NCI-H69 (cell line): ENCODE measurements around the gene FYB2.
A peak's percentile ranks its signal among the peaks of the same experiment; 100 is the strongest.

Source experiments
- DNase-seq: peaks from one replicate; lab custom pipeline; 2025; lab: John Stamatoyannopoulos, UW

FYB2 gene

GRCh38 chr1:56819387-56819899 is at the start of gene FYB2:
Gene FYB2, minus strand, starts transcription at chr1:56819404. Its CDS starts 114 bp downstream, at chr1:56819290.
- DNase-seq: peak; percentile 20

- DNase-seq: no peak
These were observed 49.6 kb upstream of the FYB2 start for GRCh38 chr1:56868761-56869160.

- no peak for DNase-seq
These were observed 48.3 kb upstream of the FYB2 start for GRCh38 chr1:56867491-56867890.

- no peak for DNase-seq
These were observed 47.5 kb upstream of the FYB2 start for GRCh38 chr1:56866656-56867055.

- DNase-seq: no peak
These were observed 45.2 kb upstream of the FYB2 start for GRCh38 chr1:56864430-56864829.

GRCh38 chr1:56863265-56863992 is 44.2 kb upstream of the FYB2 start:
- no peak for DNase-seq

GRCh38 chr1:56859287-56859686 is 40.1 kb upstream of the FYB2 start:
- no peak for DNase-seq

GRCh38 chr1:56856186-56856585 is 37.0 kb upstream of the FYB2 start:
- DNase-seq: no peak

- no peak for DNase-seq
These were observed 36.0 kb upstream of the FYB2 start for GRCh38 chr1:56855190-56855589.

GRCh38 chr1:56854521-56855099 is 35.4 kb upstream of the FYB2 start, which contains the start of gene C8A:
Gene C8A, plus strand, starts transcription at chr1:56854797. Its CDS starts 105 bp downstream, at chr1:56854902.
- no peak for DNase-seq

GRCh38 chr1:56852476-56852875 is 33.3 kb upstream of the FYB2 start:
- no peak for DNase-seq

- no peak for DNase-seq
These were observed 31.7 kb upstream of the FYB2 start for GRCh38 chr1:56850922-56851321.

GRCh38 chr1:56850411-56850810 is 31.2 kb upstream of the FYB2 start:
- DNase-seq: no peak

- no peak for DNase-seq
These were observed 30.5 kb upstream of the FYB2 start for GRCh38 chr1:56849750-56850149.

- DNase-seq: no peak
These were observed 26.1 kb upstream of the FYB2 start for GRCh38 chr1:56845343-56845742.

- no peak for DNase-seq
These were observed 25.4 kb upstream of the FYB2 start for GRCh38 chr1:56844545-56845136.

GRCh38 chr1:56843544-56843943 is 24.3 kb upstream of the FYB2 start:
- no peak for DNase-seq

GRCh38 chr1:56838759-56839158 is 19.6 kb upstream of the FYB2 start:
- DNase-seq: no peak

GRCh38 chr1:56837244-56837939 is 18.2 kb upstream of the FYB2 start:
- no peak for DNase-seq

- no peak for DNase-seq
These were observed 17.2 kb upstream of the FYB2 start for GRCh38 chr1:56836359-56836758.

GRCh38 chr1:56835657-56836056 is 16.5 kb upstream of the FYB2 start:
- no peak for DNase-seq

GRCh38 chr1:56834137-56834900 is 15.1 kb upstream of the FYB2 start:
- DNase-seq: no peak
